Fibroblast of skin of left quadriceps (primary cell): ENCODE measurements around the gene DUSP8.
"Not testable (repeated sequence)": the region's sequence is repeated elsewhere in the genome, so short reads cannot be mapped to it uniquely, and the experiment has no call there.

Experiments
- DNase-seq, 2 experiments: peaks; one replicate each; pipeline ENCODE4 v3.0.0-alpha.2; 2013; ENCODE audit warnings: low read depth in 2 of 2

DUSP8 gene

DNA sequence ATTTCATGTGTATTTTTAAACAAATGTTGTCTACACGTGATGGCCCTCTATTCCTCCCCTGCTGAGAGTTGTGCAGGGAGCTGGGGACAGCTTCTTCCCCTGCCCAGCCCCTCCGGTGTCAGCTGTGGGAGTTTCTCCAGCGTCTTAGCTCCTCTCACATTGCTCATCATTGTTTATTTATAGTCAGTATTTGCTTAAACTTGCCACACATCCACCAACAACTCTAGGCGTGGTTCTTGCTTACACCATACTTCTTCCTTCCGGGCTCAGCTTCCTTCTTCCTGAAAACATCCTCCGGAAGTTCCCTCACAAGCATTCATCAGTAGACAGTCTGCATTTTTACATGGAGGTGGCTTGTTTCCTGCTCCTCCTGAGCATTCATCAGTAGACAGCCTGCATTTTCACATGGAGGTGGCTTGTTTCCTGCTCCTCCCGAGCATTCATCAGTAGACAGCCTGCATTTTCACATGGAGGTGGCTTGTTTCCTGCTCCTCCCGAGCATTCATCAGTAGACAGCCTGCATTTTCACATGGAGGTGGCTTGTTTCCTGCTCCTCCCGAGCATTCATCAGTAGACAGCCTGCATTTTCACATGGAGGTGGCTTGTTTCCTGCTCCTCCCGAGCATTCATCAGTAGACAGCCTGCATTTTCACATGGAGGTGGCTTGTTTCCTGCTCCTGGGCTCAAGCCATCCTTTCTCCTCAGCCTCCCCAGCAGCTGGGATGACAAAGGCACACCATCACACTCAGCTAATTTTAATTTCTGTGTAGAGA is 17.3 kb upstream of the DUSP8 start:
- not testable (repeated sequence) for DNase-seq

DNA sequence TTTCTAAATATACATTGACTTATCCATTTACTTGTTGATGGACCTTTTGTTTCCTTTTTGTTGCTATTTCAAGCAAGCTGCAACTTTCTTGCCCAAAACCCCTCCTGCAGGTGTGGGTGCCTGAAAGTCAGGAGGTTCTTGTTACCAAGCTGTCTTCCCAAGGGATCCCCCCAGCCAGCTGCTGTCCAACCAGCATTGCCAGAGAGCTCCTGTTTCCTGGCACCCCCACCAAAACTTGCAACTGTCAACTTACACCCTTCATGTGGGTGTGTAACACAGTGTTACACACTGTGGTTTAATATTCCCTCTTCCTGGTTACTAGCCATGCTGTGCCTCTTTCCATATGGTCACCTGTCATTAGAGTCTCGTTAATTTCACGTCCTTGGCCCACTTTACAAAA is 14.6 kb upstream of the DUSP8 start:
- no peak for DNase-seq

GRCh38 chr11:1584661-1585370 is 12.7 kb upstream of the DUSP8 start, which contains the start of gene KRTAP5-1:
Gene KRTAP5-1 (minus strand): TSS chr11:1585283. CDS start chr11:1585249, 34 bp downstream.
- not testable (repeated sequence) for DNase-seq

DNA sequence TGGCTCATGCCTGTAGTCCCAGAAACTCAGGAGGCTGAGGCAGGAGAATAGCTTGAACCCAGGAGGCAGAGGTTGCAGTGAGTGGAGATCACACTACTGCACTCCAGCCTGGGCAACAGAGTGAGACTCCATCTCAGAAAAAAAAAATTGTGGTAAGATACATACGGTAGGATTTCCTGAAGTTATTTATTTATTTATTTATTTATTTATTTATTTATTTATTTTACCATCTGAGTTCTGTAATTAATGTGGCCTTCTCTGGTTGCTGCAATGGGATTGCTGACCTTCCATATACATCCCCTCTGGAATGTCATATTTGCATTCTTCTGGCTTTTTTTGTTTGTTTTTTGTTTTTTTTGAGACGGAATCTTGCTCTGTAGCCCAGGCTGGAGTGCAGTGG is 10.8 kb upstream of the DUSP8 start:
- not testable (repeated sequence) for DNase-seq

- no peak for DNase-seq
These were observed 9.9 kb upstream of the DUSP8 start for GRCh38 chr11:1581976-1582375.

DNA sequence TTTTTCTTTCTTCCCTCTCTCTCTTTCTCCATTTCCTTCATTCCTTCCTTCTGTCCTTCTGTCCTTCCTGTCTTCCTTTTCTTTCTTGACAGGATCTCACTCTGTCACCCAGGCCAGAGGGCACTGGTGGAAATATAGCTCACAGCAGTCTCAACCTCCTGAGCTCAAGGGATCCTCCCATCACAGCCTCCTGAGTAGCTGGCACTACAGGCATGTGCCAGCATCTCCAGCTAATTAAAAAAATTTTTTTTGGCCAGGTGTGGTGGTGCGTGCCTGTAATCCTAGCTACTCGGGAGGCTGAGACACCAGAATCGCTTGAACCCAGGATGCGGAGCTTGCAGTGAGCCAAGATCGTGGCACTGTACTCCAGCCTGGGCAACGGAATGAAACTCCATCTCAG is 4.8 kb upstream of the DUSP8 start:
- DNase-seq: no peak

- not testable (repeated sequence) for DNase-seq
These were observed 3.7 kb upstream of the DUSP8 start for GRCh38 chr11:1575756-1576155.

- no peak for DNase-seq
These were observed 2.8 kb upstream of the DUSP8 start for GRCh38 chr11:1574933-1575242.

- DNase-seq: no peak
These were observed 2.3 kb upstream of the DUSP8 start for GRCh38 chr11:1574238-1574932.

- no peak for DNase-seq
These were observed 1.8 kb upstream of the DUSP8 start for GRCh38 chr11:1573903-1574237.

DNA sequence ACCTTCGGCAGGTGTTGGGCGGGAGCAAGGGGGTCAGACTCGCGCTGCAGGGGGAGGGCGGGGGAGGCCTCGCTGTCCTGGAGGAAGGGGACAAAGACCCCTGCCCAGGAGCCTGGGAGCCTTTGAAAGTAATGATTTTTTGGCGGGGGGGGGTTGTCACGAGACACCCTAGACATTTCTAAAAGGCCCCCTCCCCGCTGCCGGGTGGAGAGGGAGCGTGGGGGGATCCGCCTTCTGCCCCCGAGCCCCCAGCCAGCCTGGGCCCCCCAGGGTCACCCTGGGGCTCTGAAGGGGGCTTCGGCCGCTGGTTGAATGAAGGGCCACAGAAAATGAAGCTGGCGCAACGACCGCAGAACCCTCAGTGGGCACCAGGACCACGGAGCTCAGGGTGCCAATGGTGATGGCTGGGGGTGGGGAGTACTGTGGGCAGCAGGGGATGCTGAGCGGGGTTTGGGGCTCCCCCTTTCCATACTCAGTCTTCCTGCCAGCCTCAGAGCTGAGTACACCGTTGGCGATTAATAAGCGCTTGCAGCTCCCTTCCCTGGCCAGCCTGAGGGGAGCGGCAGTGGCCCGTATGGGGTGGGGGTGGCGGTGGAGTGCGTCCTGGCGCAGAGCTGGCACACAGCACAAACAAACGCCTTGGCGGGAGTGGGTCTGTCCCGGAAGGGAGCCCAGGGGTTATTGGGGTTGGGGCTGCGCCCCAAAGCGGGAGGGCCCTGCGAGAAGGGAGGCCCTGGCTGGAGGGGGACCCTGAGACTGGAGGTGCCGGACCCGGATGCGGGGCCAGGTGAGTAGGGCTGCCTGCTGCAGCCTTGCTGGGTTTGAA is 1.2 kb upstream of the DUSP8 start:
- DNase-seq: no peak

DNA sequence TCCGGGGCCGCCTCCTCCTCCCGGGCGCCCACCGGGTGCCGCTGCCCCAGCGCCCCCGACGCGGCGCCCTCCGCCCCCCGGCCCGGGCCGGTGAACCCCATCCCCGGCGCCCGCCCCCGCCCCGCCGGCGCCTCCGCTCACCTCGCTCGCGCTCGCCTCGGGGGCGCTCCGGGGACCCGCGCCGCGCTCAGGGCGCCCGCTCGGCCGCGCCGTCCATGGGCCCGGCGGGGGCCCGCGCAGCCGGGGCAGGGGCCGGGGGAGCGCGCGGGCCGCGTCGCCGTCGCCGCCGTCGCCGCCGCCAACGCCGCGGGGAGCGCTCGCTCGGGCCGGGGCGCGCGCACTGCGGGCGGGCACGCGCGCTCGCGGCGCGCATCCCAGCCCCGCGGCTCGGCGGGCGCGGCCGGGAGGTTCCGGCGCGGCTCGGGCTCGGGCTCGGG is 293 bp downstream of the DUSP8 start:
- DNase-seq: no peak

DNA sequence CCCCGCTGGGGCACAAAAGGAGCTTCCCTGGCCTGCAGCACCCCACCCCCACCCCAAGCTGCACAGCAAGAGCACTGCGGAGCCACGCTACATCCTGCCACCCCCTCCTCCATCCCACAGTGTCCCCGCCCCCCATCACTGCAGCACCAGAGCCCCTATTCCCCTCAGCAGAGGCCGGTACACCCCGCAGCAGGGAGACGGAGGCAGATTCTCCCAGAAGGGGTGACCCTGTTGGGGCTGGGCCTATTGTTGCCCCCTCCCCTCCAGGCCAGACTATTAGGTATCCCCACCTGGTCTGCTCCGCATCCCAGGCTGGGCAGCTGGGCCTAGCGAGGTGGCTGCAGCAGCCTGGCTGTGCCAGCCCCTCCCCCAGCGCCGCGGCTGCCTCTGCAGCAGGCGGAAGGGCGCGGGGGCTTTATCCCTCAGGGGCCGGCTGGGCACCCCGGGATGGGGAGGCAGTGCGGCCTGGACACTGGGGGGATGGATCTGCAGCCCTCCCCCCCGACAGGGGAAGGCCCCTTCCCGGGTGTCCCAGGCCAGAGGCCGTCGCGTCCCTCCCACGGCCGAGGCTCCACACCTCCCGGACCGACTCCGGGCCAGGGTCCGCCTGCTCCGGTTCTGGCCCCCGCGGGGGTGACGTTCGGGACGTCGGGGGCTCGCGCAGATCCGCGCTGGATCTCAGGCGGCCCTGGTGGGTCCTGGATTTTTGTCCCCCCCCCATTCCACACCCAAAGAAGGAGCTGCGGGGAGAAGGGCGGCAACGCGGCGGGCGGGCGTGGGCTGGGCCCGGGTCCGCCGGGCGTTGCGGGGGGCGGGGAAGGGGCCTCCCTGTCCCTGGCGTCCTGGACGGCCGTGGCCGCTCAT is 943 bp downstream of the DUSP8 start:
- no peak for DNase-seq

DNA sequence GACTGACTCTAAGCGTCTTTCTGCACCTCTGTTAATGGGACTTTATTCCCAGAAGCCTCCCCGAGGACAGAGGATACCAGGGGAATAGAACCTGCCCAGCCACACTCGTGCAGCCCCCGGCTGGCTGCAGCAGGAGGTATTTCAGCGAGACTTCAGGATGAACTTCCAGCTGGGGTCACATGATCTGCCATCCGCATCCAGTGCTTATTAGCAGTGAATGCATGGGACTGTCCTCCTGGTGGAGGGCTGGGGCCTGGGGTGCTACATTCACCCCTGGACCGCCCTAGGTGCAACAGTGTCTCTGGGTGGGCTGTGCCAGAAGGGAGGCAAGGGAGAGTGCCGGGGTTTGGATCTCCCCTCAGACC is 1.6 kb downstream of the DUSP8 start:
- DNase-seq: no peak

- DNase-seq: no peak
These were observed 2.0 kb downstream of the DUSP8 start for GRCh38 chr11:1570001-1570453.

- no peak for DNase-seq
These were observed 2.8 kb downstream of the DUSP8 start for GRCh38 chr11:1569251-1569780.

GRCh38 chr11:1568441-1568911 is 3.6 kb downstream of the DUSP8 start:
- DNase-seq: no peak

DNA sequence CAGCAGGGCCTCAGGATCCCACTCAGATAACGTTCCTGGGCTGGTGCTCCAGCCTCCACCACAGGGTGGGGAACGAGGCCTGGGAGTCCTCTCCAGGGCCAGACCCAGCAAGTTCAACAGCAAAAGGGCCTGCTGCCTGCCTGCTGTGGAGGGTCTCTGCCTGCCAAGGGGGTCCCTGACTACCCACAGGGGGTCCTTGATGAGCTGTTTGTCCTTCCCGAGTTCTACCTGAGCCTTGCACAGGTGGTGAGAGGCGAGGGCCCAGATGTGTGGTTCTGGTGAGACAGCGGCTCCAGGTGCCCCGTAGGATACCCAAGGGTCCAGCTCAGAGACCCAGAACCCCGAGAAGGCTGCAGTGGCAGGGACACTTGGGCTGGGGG is 4.4 kb downstream of the DUSP8 start:
- DNase-seq: no peak

DNA sequence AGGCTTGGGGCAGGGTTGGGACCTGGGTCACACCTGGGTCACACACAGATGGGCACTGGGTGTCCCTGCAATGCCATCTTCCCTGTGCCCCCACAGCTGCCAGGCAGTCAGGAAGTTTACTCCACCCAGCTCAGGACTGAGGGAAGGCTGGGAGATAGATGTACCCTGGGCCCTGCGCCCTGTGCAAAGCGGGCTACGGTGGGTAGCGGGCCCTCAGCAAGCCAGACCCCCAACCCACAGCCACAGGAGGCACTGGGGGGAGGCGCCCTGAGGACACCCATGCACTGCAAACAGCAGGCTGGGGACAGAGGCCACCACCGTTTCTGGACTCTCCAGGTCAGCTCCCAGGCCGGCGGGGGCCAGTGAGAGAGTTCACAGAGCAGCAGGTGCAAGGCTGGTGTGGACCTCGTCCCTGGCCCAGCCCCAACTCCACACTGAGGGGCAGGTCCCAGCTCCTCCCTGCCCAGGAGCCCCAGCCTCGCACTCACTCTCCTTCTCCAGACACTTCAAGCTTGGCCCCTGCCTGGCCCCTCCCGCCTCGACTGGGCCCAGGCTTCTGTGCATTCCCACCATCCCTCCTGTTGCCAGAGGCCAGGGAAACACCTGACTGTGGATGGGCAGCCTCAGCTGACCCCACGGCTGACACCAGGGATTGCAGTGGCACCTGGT is 4.9 kb downstream of the DUSP8 start:
- DNase-seq: no peak
